ENCODE data around the gene RSRC2.

RSRC2 gene

GRCh38 chr12:122538496-122538895 lies 11.8 kb upstream of the RSRC2 start:
- no peak for TF ChIP-seq FOXP2 (optimal IDR thresholded peaks at IDR 0.05; ENCODE audit: borderline replicate concordance, extremely low read depth, extremely low read length, insufficient read depth)
- TF ChIP-seq REST (IDR thresholded peaks at IDR 0.05; ENCODE audit: insufficient read depth in 1 of 2, low read depth in 2 of 2, low read length in 2 of 2) = no peak
- TF ChIP-seq TAF1 (IDR thresholded peaks at IDR 0.05; ENCODE audit: borderline replicate concordance, insufficient read depth, low read length) = no peak
- TF ChIP-seq SIN3A (IDR thresholded peaks at IDR 0.05; ENCODE audit: borderline replicate concordance, insufficient read depth, low read length) = no peak
- no peak for TF ChIP-seq POLR2AphosphoS5 (IDR thresholded peaks at IDR 0.05; ENCODE audit: low read depth, low read length)

- TF ChIP-seq SIN3A (IDR thresholded peaks at IDR 0.05; ENCODE audit: borderline replicate concordance, insufficient read depth, low read length) = no peak
- no peak for TF ChIP-seq FOXP2 (optimal IDR thresholded peaks at IDR 0.05; ENCODE audit: borderline replicate concordance, extremely low read depth, extremely low read length, insufficient read depth)
- TF ChIP-seq TAF1 (IDR thresholded peaks at IDR 0.05; ENCODE audit: borderline replicate concordance, insufficient read depth, low read length) = no peak
- TF ChIP-seq REST (IDR thresholded peaks at IDR 0.05; ENCODE audit: insufficient read depth in 1 of 2, low read depth in 2 of 2, low read length in 2 of 2) = no peak
- no peak for TF ChIP-seq POLR2AphosphoS5 (IDR thresholded peaks at IDR 0.05; ENCODE audit: low read depth, low read length)
These were observed 10.3 kb upstream of the RSRC2 start for GRCh38 chr12:122537021-122537420.

DNA sequence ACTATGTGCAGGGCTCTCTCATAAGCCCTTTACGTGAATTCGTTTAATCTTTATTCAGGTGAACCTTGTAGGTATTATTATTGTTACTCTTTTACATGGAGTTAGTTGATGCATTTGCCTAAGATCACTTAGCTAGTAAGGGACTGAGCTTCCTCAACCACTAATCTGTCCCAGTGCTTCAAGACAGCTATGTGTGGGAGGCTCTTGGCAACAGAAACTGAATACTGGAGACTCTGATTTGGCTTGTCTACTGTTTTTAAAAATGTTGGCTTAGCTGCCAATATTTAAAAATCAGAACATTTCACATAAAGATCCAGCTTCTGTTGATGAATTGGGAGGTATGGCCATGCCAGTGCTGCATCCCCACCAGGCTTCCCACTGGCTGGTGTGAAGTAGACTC lies 7.1 kb upstream of the RSRC2 start:
- TF ChIP-seq POLR2AphosphoS5 (IDR thresholded peaks at IDR 0.05; ENCODE audit: low read depth, low read length) (no peak), FOXP2 (optimal IDR thresholded peaks at IDR 0.05; ENCODE audit: borderline replicate concordance, extremely low read depth, extremely low read length, insufficient read depth) (no peak), TAF1 (IDR thresholded peaks at IDR 0.05; ENCODE audit: borderline replicate concordance, insufficient read depth, low read length) (no peak), REST (IDR thresholded peaks at IDR 0.05; ENCODE audit: insufficient read depth in 1 of 2, low read depth in 2 of 2, low read length in 2 of 2) (no peak), SIN3A (IDR thresholded peaks at IDR 0.05; ENCODE audit: borderline replicate concordance, insufficient read depth, low read length) (no peak)

GRCh38 chr12:122528992-122529391 lies 2.3 kb upstream of the RSRC2 start:
- no peak for TF ChIP-seq TAF1 (IDR thresholded peaks at IDR 0.05; ENCODE audit: borderline replicate concordance, insufficient read depth, low read length)
- TF ChIP-seq FOXP2 (optimal IDR thresholded peaks at IDR 0.05; ENCODE audit: borderline replicate concordance, extremely low read depth, extremely low read length, insufficient read depth) = no peak
- TF ChIP-seq REST (IDR thresholded peaks at IDR 0.05; ENCODE audit: insufficient read depth in 1 of 2, low read depth in 2 of 2, low read length in 2 of 2) = no peak
- no peak for TF ChIP-seq SIN3A (IDR thresholded peaks at IDR 0.05; ENCODE audit: borderline replicate concordance, insufficient read depth, low read length)
- TF ChIP-seq POLR2AphosphoS5 (IDR thresholded peaks at IDR 0.05; ENCODE audit: low read depth, low read length) = no peak

GRCh38 chr12:122528582-122528981 lies 1.8 kb upstream of the RSRC2 start:
- TF ChIP-seq POLR2AphosphoS5 (IDR thresholded peaks at IDR 0.05; ENCODE audit: low read depth, low read length) = no peak

Measured in PFSK-1 (cell line).